ENCODE measurements around the gene KCNAB2.

The KCNAB2 gene

DNA sequence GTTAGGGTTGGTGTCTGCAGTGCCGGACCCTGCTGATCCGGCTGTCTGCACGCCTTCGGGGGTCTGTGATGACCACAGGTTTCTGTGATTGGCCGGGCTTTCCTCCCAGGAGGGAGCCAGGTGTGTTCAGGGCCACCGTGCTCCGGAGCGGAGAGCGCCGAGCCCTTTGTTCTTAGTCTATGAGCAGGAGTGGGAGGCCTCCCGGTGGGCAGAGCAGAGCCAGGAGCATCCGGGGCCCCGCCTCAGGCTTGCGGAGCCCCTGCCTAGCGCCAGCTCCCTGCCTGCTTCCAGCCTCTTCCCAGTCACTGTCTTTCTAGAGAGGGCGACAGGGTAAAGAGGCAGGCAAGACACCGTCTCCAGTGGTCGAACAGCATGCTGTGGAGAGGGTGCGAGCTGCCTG is 31.8 kb downstream of the KCNAB2 start:
- H3K4me3 ChIP-seq (replicated peaks; ENCODE audit: insufficient read depth, low read length), result no peak overlapping the region
- 0 out of 2 replicates have a peak, but pooled peaks have one; percentile 10 for TF ChIP-seq POLR2AphosphoS5 (IDR thresholded peaks at IDR 0.05; ENCODE audit: low read depth)
- TF ChIP-seq, protein P1, sequence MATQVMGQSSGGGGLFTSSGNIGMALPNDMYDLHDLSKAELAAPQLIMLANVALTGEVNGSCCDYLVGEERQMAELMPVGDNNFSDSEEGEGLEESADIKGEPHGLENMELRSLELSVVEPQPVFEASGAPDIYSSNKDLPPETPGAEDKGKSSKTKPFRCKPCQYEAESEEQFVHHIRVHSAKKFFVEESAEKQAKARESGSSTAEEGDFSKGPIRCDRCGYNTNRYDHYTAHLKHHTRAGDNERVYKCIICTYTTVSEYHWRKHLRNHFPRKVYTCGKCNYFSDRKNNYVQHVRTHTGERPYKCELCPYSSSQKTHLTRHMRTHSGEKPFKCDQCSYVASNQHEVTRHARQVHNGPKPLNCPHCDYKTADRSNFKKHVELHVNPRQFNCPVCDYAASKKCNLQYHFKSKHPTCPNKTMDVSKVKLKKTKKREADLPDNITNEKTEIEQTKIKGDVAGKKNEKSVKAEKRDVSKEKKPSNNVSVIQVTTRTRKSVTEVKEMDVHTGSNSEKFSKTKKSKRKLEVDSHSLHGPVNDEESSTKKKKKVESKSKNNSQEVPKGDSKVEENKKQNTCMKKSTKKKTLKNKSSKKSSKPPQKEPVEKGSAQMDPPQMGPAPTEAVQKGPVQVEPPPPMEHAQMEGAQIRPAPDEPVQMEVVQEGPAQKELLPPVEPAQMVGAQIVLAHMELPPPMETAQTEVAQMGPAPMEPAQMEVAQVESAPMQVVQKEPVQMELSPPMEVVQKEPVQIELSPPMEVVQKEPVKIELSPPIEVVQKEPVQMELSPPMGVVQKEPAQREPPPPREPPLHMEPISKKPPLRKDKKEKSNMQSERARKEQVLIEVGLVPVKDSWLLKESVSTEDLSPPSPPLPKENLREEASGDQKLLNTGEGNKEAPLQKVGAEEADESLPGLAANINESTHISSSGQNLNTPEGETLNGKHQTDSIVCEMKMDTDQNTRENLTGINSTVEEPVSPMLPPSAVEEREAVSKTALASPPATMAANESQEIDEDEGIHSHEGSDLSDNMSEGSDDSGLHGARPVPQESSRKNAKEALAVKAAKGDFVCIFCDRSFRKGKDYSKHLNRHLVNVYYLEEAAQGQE (IDR thresholded peaks at IDR 0.05; ENCODE audit: insufficient replicate concordance, low read depth), result no peak
- TF ChIP-seq SPI1 (IDR thresholded peaks at IDR 0.05; ENCODE audit: borderline replicate concordance, low read depth), result no peak
- TF ChIP-seq CTCF (IDR thresholded peaks at IDR 0.05; ENCODE audit: insufficient read depth, low read length), result no peak
- no peak for TF ChIP-seq GABPA (IDR thresholded peaks at IDR 0.05; ENCODE audit: low read depth)
- no peak for DNase-seq (ENCODE audit: low read depth in 1 of 2, low spot score in 1 of 2)
- no peaks in the 10 kb centered on the region for H3K27me3 ChIP-seq (ENCODE audit: insufficient read depth, poor library complexity, severe bottlenecking)
- no peak overlapping the region for H3K27ac ChIP-seq (replicated peaks)

- DNase-seq (ENCODE audit: low read depth in 1 of 2, low spot score in 1 of 2), result no peak
- no peaks in the 10 kb centered on the region for H3K27me3 ChIP-seq (ENCODE audit: insufficient read depth, poor library complexity, severe bottlenecking)
- no peak for TF ChIP-seq CTCF (IDR thresholded peaks at IDR 0.05; ENCODE audit: insufficient read depth, low read length)
- TF ChIP-seq, protein P1 (IDR thresholded peaks at IDR 0.05; ENCODE audit: insufficient replicate concordance, low read depth), result no peak
- no peak for TF ChIP-seq POLR2AphosphoS5 (IDR thresholded peaks at IDR 0.05; ENCODE audit: low read depth)
- no peak for TF ChIP-seq SPI1 (IDR thresholded peaks at IDR 0.05; ENCODE audit: borderline replicate concordance, low read depth)
- TF ChIP-seq GABPA (IDR thresholded peaks at IDR 0.05; ENCODE audit: low read depth), result no peak
Measured at GRCh38 chr1:6077919-6078318, 32.2 kb downstream of the KCNAB2 start.

DNA sequence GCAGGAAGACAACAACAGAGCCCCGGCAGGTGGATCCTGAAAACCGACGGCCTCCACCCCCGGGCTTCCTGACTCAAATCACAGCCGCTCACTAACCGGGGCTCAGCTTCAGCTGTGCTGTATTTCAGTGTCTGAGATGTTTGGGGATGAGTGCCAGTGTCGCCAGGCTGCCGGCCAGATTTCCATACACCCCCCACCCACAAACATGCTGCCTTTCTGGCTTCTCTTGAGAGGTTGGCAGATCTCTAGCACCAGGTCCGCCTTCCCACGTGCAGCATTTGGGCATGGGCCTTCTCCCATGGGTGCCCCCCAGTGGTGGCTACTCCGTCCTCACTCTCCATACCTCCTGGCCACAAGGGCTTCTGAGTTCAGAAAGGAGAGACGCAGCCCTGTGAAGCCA is 34.8 kb downstream of the KCNAB2 start:
- no peak for DNase-seq (ENCODE audit: low read depth in 1 of 2, low spot score in 1 of 2)
- H3K27me3 ChIP-seq (ENCODE audit: insufficient read depth, poor library complexity, severe bottlenecking), result no peaks in the 10 kb centered on the region
- H3K27ac ChIP-seq (replicated peaks), result no peak overlapping the region
- H3K4me3 ChIP-seq (replicated peaks; ENCODE audit: insufficient read depth, low read length), result no peak overlapping the region
- TF ChIP-seq, protein P1 (IDR thresholded peaks at IDR 0.05; ENCODE audit: insufficient replicate concordance, low read depth), result no peak
- TF ChIP-seq CTCF (IDR thresholded peaks at IDR 0.05; ENCODE audit: insufficient read depth, low read length) (no peak), SPI1 (IDR thresholded peaks at IDR 0.05; ENCODE audit: borderline replicate concordance, low read depth) (no peak), POLR2AphosphoS5 (IDR thresholded peaks at IDR 0.05; ENCODE audit: low read depth) (no peak), GABPA (IDR thresholded peaks at IDR 0.05; ENCODE audit: low read depth) (no peak)

More at GRCh38 chr1:6077919-6078318, 32.2 kb downstream of the KCNAB2 start:
- no peak overlapping the region for H3K27ac ChIP-seq (replicated peaks)
- H3K4me3 ChIP-seq (replicated peaks; ENCODE audit: insufficient read depth, low read length), result no peak overlapping the region

Measured in HL-60 (cell line).